ENCODE results near the gene CCDC78. TPM values are rescaled to one million over a fixed set of nuclear protein-coding genes. Genes with fewer than 3 reads are reported as not detected.

The CCDC78 gene
- total and polyA plus RNA-seq, 2 of the 13 experiments (the other 11 are each of a cell fraction or from before 2014, with no cell fraction given): 0.53 to 1.5 TPM

DNA sequence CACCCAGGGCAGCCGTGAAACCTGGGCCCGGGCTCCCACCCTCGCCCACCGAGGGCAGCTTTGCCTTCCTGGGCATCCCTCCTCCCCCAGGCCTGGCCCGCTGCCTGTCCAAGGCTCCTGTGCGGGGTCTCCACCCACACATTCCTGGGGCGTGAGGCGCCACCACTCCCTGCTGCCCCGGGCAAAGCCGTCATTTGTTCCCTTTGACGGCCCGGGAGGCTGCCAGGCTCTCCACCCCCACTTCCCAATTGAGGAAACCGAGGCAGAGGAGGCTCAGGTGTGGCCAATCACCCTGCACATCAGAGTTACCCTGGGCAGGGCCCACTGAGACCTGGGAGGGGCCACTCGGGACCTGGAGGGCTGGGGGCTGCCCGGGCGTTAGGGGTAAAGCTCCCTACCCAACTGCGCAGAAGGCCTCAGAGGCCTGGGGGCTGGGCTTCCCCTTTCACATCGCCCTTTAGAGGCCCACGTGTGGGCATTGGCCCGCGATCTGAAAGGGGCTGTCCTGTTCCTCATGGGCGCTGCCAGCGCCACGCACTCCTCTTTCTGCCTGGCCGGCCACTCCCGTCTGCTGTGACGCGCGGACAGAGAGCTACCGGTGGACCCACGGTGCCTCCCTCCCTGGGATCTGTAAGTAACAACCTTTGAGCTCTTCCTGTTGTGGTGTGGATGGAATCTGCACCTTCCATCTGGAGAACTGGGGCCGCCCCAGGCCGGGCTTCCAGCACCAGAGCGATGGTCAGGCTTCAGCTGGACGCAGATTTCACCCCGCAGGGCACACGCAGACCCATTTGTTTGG is 34.5 kb upstream of the CCDC78 start, which contains the start of gene MSLN (continued):
- TF ChIP-seq, protein P1, sequence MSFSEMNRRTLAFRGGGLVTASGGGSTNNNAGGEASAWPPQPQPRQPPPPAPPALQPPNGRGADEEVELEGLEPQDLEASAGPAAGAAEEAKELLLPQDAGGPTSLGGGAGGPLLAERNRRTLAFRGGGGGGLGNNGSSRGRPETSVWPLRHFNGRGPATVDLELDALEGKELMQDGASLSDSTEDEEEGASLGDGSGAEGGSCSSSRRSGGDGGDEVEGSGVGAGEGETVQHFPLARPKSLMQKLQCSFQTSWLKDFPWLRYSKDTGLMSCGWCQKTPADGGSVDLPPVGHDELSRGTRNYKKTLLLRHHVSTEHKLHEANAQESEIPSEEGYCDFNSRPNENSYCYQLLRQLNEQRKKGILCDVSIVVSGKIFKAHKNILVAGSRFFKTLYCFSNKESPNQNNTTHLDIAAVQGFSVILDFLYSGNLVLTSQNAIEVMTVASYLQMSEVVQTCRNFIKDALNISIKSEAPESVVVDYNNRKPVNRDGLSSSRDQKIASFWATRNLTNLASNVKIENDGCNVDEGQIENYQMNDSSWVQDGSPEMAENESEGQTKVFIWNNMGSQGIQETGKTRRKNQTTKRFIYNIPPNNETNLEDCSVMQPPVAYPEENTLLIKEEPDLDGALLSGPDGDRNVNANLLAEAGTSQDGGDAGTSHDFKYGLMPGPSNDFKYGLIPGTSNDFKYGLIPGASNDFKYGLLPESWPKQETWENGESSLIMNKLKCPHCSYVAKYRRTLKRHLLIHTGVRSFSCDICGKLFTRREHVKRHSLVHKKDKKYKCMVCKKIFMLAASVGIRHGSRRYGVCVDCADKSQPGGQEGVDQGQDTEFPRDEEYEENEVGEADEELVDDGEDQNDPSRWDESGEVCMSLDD (CRISPR knock-in tag; IDR thresholded peaks at IDR 0.05; ENCODE audit: borderline replicate concordance): no peak
- TF ChIP-seq, protein P2, sequence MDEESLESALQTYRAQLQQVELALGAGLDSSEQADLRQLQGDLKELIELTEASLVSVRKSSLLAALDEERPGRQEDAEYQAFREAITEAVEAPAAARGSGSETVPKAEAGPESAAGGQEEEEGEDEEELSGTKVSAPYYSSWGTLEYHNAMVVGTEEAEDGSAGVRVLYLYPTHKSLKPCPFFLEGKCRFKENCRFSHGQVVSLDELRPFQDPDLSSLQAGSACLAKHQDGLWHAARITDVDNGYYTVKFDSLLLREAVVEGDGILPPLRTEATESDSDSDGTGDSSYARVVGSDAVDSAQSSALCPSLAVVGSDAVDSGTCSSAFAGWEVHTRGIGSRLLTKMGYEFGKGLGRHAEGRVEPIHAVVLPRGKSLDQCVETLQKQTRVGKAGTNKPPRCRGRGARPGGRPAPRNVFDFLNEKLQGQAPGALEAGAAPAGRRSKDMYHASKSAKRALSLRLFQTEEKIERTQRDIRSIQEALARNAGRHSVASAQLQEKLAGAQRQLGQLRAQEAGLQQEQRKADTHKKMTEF (CRISPR knock-in tag; IDR thresholded peaks at IDR 0.05): 0 out of 2 replicates have a peak, but pooled peaks have one; percentile 18
- TF ChIP-seq FOXP1 (IDR thresholded peaks at IDR 0.05) (no peak), FOXP1 (CRISPR knock-in tag; IDR thresholded peaks at IDR 0.05) (no peak), MTA3 (CRISPR knock-in tag; IDR thresholded peaks at IDR 0.05) (no peak), CBX2 (IDR thresholded peaks at IDR 0.05; ENCODE audit: low read depth, low read length) (no peak), CBX2 (CRISPR knock-in tag; IDR thresholded peaks at IDR 0.05; ENCODE audit: low read depth) (no peak), BORCS8-MEF2B (CRISPR knock-in tag; IDR thresholded peaks at IDR 0.05) (0 out of 2 replicates have a peak, but pooled peaks have one; percentile 22)
- TF ChIP-seq, protein P3, sequence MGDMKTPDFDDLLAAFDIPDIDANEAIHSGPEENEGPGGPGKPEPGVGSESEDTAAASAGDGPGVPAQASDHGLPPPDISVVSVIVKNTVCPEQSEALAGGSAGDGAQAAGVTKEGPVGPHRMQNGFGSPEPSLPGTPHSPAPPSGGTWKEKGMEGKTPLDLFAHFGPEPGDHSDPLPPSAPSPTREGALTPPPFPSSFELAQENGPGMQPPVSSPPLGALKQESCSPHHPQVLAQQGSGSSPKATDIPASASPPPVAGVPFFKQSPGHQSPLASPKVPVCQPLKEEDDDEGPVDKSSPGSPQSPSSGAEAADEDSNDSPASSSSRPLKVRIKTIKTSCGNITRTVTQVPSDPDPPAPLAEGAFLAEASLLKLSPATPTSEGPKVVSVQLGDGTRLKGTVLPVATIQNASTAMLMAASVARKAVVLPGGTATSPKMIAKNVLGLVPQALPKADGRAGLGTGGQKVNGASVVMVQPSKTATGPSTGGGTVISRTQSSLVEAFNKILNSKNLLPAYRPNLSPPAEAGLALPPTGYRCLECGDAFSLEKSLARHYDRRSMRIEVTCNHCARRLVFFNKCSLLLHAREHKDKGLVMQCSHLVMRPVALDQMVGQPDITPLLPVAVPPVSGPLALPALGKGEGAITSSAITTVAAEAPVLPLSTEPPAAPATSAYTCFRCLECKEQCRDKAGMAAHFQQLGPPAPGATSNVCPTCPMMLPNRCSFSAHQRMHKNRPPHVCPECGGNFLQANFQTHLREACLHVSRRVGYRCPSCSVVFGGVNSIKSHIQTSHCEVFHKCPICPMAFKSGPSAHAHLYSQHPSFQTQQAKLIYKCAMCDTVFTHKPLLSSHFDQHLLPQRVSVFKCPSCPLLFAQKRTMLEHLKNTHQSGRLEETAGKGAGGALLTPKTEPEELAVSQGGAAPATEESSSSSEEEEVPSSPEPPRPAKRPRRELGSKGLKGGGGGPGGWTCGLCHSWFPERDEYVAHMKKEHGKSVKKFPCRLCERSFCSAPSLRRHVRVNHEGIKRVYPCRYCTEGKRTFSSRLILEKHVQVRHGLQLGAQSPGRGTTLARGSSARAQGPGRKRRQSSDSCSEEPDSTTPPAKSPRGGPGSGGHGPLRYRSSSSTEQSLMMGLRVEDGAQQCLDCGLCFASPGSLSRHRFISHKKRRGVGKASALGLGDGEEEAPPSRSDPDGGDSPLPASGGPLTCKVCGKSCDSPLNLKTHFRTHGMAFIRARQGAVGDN (CRISPR knock-in tag; IDR thresholded peaks at IDR 0.05): peak; percentile 64
- TF ChIP-seq, protein P4, sequence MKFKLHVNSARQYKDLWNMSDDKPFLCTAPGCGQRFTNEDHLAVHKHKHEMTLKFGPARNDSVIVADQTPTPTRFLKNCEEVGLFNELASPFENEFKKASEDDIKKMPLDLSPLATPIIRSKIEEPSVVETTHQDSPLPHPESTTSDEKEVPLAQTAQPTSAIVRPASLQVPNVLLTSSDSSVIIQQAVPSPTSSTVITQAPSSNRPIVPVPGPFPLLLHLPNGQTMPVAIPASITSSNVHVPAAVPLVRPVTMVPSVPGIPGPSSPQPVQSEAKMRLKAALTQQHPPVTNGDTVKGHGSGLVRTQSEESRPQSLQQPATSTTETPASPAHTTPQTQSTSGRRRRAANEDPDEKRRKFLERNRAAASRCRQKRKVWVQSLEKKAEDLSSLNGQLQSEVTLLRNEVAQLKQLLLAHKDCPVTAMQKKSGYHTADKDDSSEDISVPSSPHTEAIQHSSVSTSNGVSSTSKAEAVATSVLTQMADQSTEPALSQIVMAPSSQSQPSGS (CRISPR knock-in tag; IDR thresholded peaks at IDR 0.05): no peak
- TF ChIP-seq, protein P5, sequence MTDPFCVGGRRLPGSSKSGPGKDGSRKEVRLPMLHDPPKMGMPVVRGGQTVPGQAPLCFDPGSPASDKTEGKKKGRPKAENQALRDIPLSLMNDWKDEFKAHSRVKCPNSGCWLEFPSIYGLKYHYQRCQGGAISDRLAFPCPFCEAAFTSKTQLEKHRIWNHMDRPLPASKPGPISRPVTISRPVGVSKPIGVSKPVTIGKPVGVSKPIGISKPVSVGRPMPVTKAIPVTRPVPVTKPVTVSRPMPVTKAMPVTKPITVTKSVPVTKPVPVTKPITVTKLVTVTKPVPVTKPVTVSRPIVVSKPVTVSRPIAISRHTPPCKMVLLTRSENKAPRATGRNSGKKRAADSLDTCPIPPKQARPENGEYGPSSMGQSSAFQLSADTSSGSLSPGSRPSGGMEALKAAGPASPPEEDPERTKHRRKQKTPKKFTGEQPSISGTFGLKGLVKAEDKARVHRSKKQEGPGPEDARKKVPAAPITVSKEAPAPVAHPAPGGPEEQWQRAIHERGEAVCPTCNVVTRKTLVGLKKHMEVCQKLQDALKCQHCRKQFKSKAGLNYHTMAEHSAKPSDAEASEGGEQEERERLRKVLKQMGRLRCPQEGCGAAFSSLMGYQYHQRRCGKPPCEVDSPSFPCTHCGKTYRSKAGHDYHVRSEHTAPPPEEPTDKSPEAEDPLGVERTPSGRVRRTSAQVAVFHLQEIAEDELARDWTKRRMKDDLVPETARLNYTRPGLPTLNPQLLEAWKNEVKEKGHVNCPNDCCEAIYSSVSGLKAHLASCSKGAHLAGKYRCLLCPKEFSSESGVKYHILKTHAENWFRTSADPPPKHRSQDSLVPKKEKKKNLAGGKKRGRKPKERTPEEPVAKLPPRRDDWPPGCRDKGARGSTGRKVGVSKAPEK (CRISPR knock-in tag; IDR thresholded peaks at IDR 0.05; ENCODE audit: borderline replicate concordance): peak; percentile 59; the same call in 1 of the 2 replicates
- TF ChIP-seq, protein P6, sequence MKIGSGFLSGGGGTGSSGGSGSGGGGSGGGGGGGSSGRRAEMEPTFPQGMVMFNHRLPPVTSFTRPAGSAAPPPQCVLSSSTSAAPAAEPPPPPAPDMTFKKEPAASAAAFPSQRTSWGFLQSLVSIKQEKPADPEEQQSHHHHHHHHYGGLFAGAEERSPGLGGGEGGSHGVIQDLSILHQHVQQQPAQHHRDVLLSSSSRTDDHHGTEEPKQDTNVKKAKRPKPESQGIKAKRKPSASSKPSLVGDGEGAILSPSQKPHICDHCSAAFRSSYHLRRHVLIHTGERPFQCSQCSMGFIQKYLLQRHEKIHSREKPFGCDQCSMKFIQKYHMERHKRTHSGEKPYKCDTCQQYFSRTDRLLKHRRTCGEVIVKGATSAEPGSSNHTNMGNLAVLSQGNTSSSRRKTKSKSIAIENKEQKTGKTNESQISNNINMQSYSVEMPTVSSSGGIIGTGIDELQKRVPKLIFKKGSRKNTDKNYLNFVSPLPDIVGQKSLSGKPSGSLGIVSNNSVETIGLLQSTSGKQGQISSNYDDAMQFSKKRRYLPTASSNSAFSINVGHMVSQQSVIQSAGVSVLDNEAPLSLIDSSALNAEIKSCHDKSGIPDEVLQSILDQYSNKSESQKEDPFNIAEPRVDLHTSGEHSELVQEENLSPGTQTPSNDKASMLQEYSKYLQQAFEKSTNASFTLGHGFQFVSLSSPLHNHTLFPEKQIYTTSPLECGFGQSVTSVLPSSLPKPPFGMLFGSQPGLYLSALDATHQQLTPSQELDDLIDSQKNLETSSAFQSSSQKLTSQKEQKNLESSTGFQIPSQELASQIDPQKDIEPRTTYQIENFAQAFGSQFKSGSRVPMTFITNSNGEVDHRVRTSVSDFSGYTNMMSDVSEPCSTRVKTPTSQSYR (CRISPR knock-in tag; IDR thresholded peaks at IDR 0.05; ENCODE audit: borderline replicate concordance): no peak
